Uterus (tissue), 4 donors: ENCODE results near the gene PRSS16. TPM values are rescaled to one million over a fixed set of nuclear protein-coding genes. Genes with fewer than 3 reads are reported as not detected.

Source experiments
- DNase-seq, 2 donors: peaks; one replicate each; pipeline ENCODE4 v3.0.0-alpha.2; 2019 to 2020
- H3K27ac ChIP-seq, 2 donors: fragments of 200-600 bp; sonication (generic); 1 replicate in 1 of 2; 2 replicates in 1 of 2; pipeline ENCODE4 v1.5.1; 2016 to 2018
- H3K27me3 ChIP-seq, 2 donors: fragments of 200-600 bp; sonication (generic); one replicate each; pipeline ENCODE4 v1.5.1; 2018 to 2019; ENCODE audit warnings: control low read depth in 1 of 2
- H3K36me3 ChIP-seq, 2 donors: fragments of 200-600 bp; sonication (generic); one replicate each; pipeline ENCODE4 v1.5.1; 2019; ENCODE audit warnings: control low read depth in 1 of 2
- H3K4me1 ChIP-seq, 2 donors: fragments of 200-600 bp; sonication (generic); one replicate each; pipeline ENCODE4 v1.5.1; 2018 to 2019; ENCODE audit warnings: control low read depth in 1 of 2
- H3K4me3 ChIP-seq, 2 donors: fragments of 200-600 bp; sonication (generic); 1 replicate in 1 of 2; 2 replicates in 1 of 2; pipeline ENCODE4 v1.5.1; 2018 to 2019; ENCODE audit warnings: mild to moderate bottlenecking in 1 of 2
- H3K9me3 ChIP-seq, 2 donors: fragments of 200-600 bp; sonication (generic); one replicate each; pipeline ENCODE4 v1.5.1; 2019; ENCODE audit warnings: control low read depth in 1 of 2
- CTCF ChIP-seq, 4 experiments: fragments of 200-600 bp in 2 of 4; fragments of 450-650 bp in 2 of 4; sonication (generic) in 2 of 4; IDR thresholded peaks; one replicate each; pipeline ENCODE4 v1.5.1; 2016 to 2019; ENCODE audit warnings: antibody characterized with exemption in 4 of 4, mild to moderate bottlenecking in 2 of 4, moderate library complexity in 1 of 4
- POLR2A ChIP-seq, 2 donors: fragments of 450-650 bp; IDR thresholded peaks; one replicate each; pipeline ENCODE4 v1.6.1; 2016; ENCODE audit warnings: antibody characterized with exemption in 2 of 2, mild to moderate bottlenecking in 1 of 2, moderate library complexity in 1 of 2
- intact Hi-C: fragments of 100-400 bp; cut with DNase I; formaldehyde crosslinking; loops from one replicate; pipeline ENCODE4 v1.15.1; 2023; ENCODE audit warnings: low total_unique reads
- total RNA-seq, 4 donors: library from RNA; depleted of rRNA in 3 of 4; stranded (reverse); fragments of >200 nt in 3 of 4; gene quantifications; one replicate each; pipeline versions ENCODE4 v1.1.0 to v1.2.4, GENCODE V29; 2014 to 2023
- donor health status: DM: yes; HTN: yes; CAD: no.

Gene PRSS16
- total RNA-seq, 4 donors from 2014 or later: 0.88 TPM; not detected in 3

- intact Hi-C loops: no loop called here
- Histone ChIP-seq H3K27me3 (peaks cover 0 to 69% of the 10 kb centered on the region in 2 donors), H3K4me3 (no peak overlapping the region), H3K27ac (no peak overlapping the region), H3K9me3 (no peaks in the 10 kb centered on the region), H3K36me3 (no peaks in the 10 kb centered on the region), H3K4me1 (no peaks in the 10 kb centered on the region)
- no peak for TF ChIP-seq CTCF (IDR thresholded peaks at IDR 0.05)
- TF ChIP-seq POLR2A (IDR thresholded peaks at IDR 0.05): no peak
- DNase-seq: no peak
Observed at GRCh38 chr6:27294409-27294808, 46.9 kb downstream of the PRSS16 start.

GRCh38 chr6:27295301-27296079 is 48.0 kb downstream of the PRSS16 start:
- no peak overlapping the region for H3K4me3 ChIP-seq
- TF ChIP-seq POLR2A (IDR thresholded peaks at IDR 0.05) (no peak), CTCF (IDR thresholded peaks at IDR 0.05) (no peak)
- no peaks in the 10 kb centered on the region for H3K4me1 ChIP-seq
- DNase-seq: no peak
- H3K27ac ChIP-seq: no peak overlapping the region
- H3K36me3 ChIP-seq: no peaks in the 10 kb centered on the region
- intact Hi-C loops: no loop called here
- peaks cover 0 to 60% of the 10 kb centered on the region in 2 donors for H3K27me3 ChIP-seq
- no peaks in the 10 kb centered on the region for H3K9me3 ChIP-seq

DNA sequence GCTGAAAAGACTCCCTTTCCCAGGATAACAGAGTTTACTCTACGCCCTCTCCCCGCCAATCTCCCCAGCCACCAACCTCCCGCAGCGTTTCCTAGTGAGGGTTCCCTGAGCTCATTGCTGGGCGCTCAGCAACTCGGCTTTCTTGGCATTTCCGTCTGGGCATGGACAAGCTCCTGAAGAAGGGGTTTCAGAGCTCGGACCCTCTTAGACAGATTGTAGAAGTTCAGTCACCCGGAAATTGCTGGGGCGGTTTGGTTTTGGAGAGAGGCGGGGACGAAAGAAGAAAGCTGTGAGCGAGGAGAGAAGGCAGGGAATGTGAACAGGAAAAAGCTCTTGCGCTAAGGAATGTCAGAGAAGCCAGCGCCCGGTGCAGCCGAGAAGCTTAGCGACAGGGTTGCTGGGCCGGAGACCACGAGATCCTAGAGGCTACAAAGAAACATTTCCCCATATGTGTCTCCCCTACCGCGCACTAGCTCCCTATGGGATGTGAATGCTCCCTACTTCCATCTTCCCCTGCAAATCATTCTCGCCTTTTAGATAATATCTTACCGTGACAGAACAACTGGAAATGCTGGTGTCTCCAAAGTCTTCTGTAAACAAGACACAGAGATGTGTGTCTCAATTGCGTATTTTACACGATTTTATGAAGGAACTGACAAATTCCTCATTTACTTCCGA is 48.7 kb downstream of the PRSS16 start:
- H3K27me3 ChIP-seq: peaks cover 0 to 59% of the 10 kb centered on the region in 2 donors
- no peaks in the 10 kb centered on the region for H3K36me3 ChIP-seq
- no peak for DNase-seq
- TF ChIP-seq POLR2A (IDR thresholded peaks at IDR 0.05) (no peak), CTCF (IDR thresholded peaks at IDR 0.05) (no peak)
- no peaks in the 10 kb centered on the region for H3K9me3 ChIP-seq
- intact Hi-C loops: no loop called here
- H3K4me3 ChIP-seq: no peak overlapping the region
- H3K4me1 ChIP-seq: no peaks in the 10 kb centered on the region
- H3K27ac ChIP-seq: no peak overlapping the region

DNA sequence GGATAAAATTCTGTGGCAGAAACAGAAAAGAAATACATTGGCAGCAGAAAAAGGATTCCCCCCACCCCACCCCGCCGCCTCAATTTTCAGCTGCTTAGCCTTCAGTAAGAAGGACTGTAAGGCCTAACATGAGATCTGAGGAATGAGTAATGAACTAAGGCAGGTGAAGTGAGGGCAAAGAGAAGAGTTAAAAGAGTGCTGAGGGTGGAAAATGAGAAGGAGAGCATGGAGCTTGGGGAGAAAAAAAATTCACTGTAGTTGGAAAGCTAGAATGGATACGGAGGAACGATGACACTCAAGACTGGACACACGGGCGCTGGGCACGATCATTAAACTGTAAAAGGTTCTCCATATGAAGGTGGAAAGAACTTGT is 50.0 kb downstream of the PRSS16 start:
- no peak overlapping the region for H3K4me3 ChIP-seq
- H3K36me3 ChIP-seq: no peaks in the 10 kb centered on the region
- H3K9me3 ChIP-seq: no peaks in the 10 kb centered on the region
- DNase-seq: no peak
- intact Hi-C loops: no loop called here
- no peak overlapping the region for H3K27ac ChIP-seq
- no peaks in the 10 kb centered on the region for H3K4me1 ChIP-seq
- H3K27me3 ChIP-seq: peaks cover 0 to 62% of the 10 kb centered on the region in 2 donors
- TF ChIP-seq POLR2A (IDR thresholded peaks at IDR 0.05) (no peak), CTCF (IDR thresholded peaks at IDR 0.05) (no peak)
